Keratinocyte (primary cell): ENCODE results near the gene ALDH3B2. TPM values are rescaled to one million over a fixed set of nuclear protein-coding genes. Genes with fewer than 3 reads are reported as not detected.
A peak's percentile ranks its signal among the peaks of the same experiment; 100 is the strongest.

Experiments used
- DNase-seq: peaks from one replicate; pipeline ENCODE4 v3.0.0-alpha.2; 2011; ENCODE audit warnings: low read depth, missing footprints, low spot score
- FAIRE-seq: peaks from 2 replicates; lab custom pipeline; 2011; peaks lifted over from hg19 to GRCh38; lab: Jason Lieb, UNC
- H2AFZ ChIP-seq: 2 replicates; pipeline ENCODE4 v1.6.0; 2012; ENCODE audit warnings: low read length, control low read depth, inconsistent platforms; ENCODE audit not compliant: control insufficient read depth
- H3K27ac ChIP-seq: 2 replicates; pipeline ENCODE4 v1.5.1; 2011; ENCODE audit warnings: low read length; ENCODE audit not compliant: control insufficient read depth, insufficient read depth
- H3K27me3 ChIP-seq: 3 replicates; pipeline ENCODE4 v1.6.0; 2011; ENCODE audit warnings: low read length; ENCODE audit not compliant: control insufficient read depth, insufficient read depth; ENCODE audit errors: extremely low read depth
- H3K36me3 ChIP-seq, 2 experiments: 2 replicates in 1 of 2; 3 replicates in 1 of 2; pipeline ENCODE4 v1.5.1; 2011; ENCODE audit warnings: low read length in 2 of 2, mild to moderate bottlenecking in 1 of 2; ENCODE audit not compliant: control insufficient read depth in 2 of 2, insufficient read depth in 2 of 2; ENCODE audit errors: extremely low read depth in 1 of 2
- H3K4me1 ChIP-seq: 3 replicates; pipeline ENCODE4 v1.5.1; 2011; ENCODE audit warnings: low read length; ENCODE audit not compliant: control insufficient read depth, insufficient read depth; ENCODE audit errors: extremely low read depth
- H3K4me2 ChIP-seq: 3 replicates; pipeline ENCODE4 v1.6.0; 2011; ENCODE audit warnings: low read depth, low read length; ENCODE audit not compliant: control insufficient read depth, insufficient read depth; ENCODE audit errors: extremely low read depth
- H3K4me3 ChIP-seq, 3 experiments: fragments of 200-600 bp in 1 of 3; sonication (generic) in 1 of 3; 2 replicates in 2 of 3; 3 replicates in 1 of 3; pipeline ENCODE4 v1.5.1; 2011 to 2016; ENCODE audit warnings: low read length in 3 of 3, mild to moderate bottlenecking in 3 of 3, control low read depth in 2 of 3, inconsistent platforms in 1 of 3, low read depth in 1 of 3, mixed read lengths in 1 of 3, mixed run types in 1 of 3, moderate library complexity in 1 of 3; ENCODE audit not compliant: control insufficient read depth in 2 of 3, insufficient read depth in 2 of 3; ENCODE audit errors: extremely low read depth in 1 of 3
- H3K79me2 ChIP-seq: 2 replicates; pipeline ENCODE4 v1.6.0; 2012; ENCODE audit warnings: low read length; ENCODE audit not compliant: control insufficient read depth, insufficient read depth
- H3K9ac ChIP-seq: 3 replicates; pipeline ENCODE4 v1.6.0; 2011; ENCODE audit warnings: low read length; ENCODE audit not compliant: control insufficient read depth, insufficient read depth; ENCODE audit errors: extremely low read depth
- H3K9me1 ChIP-seq: 3 replicates; pipeline ENCODE4 v1.6.0; 2011; ENCODE audit warnings: low read length; ENCODE audit not compliant: control insufficient read depth, insufficient read depth; ENCODE audit errors: extremely low read depth
- H3K9me3 ChIP-seq: 2 replicates; pipeline ENCODE4 v1.5.1; 2012; ENCODE audit warnings: low read depth, low read length; ENCODE audit not compliant: control insufficient read depth
- H4K20me1 ChIP-seq: 3 replicates; pipeline ENCODE4 v1.6.0; 2011; ENCODE audit warnings: low read length; ENCODE audit not compliant: control insufficient read depth, insufficient read depth; ENCODE audit errors: extremely low read depth
- EZH2 ChIP-seq: IDR thresholded peaks from one replicate; pipeline ENCODE4 v1.6.1; 2012; ENCODE audit warnings: inconsistent platforms, mild to moderate bottlenecking, low read length, moderate library complexity
- dilution Hi-C: fragments of 300-500 bp; cut with MboI; formaldehyde crosslinking; loops from one replicate; pipeline ENCODE4 v1.7.0; 2020; ENCODE audit warnings: low sequenced_read_pairs; ENCODE audit not compliant: extremely low pct_ligation_motif_present
- polyA plus RNA-seq, 5 experiments: library from polyadenylated mRNA; depleted of rRNA in 3 of 5; stranded (reverse) in 3 of 5; stranded (forward) in 1 of 5; unstranded in 1 of 5; fragments of >200 nt; gene quantifications; 1 replicate in 1 of 5; 2 replicates in 3 of 5; 3 replicates in 1 of 5; pipeline versions ENCODE4 v1.2.1 to v1.2.3, GENCODE V29; 2011 to 2012; ENCODE audit warnings: missing spikeins in 2 of 5, low read depth in 1 of 5, low replicate concordance in 1 of 5
- TF ChIP-seq, protein P1 (sequence below), 3 experiments: IDR thresholded peaks in 1 of 3; conservative IDR thresholded peaks in 1 of 3; optimal IDR thresholded peaks in 1 of 3; 2 replicates in 2 of 3; 3 replicates in 1 of 3; pipeline versions ENCODE3 to v1.5.1; 2011; ENCODE audit warnings: low read length in 3 of 3, mild to moderate bottlenecking in 3 of 3, moderate library complexity in 2 of 3, control low read depth in 1 of 3, inconsistent platforms in 1 of 3; ENCODE audit not compliant: insufficient read depth in 2 of 3; ENCODE audit errors: extremely low read depth in 1 of 3

The ALDH3B2 gene
- polyA plus RNA-seq, 1 donor (not counting 4 experiments of a cell fraction or from before 2014, with no cell fraction given), result 0.67 TPM

DNA sequence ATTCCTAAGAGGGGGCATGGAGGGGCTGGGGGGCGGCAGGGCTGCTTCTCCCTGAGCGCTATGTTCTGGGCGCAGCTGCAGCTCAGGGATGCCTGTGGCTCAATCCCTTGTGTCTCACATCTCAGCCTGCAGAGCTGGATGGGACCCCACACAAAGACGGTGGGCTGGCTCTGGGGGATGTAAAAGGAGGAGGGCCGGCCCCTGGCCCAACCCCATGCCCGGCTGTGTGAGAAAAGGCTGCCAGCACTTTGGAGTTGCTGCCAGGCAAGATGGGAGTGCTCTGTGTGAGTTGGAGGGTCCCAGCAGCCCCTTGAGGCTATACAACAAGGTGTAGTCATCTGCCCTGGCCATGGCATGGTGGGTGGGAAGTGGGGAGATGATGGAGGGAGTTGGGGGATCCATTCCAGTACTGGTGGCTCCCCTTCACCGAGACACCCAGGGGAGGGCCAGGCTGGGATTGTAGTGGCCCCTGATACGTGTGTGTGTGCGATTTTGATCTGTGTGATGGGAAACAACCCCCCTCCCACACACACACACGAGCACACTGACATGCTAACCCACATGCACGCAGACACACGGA is 33.6 kb downstream of the ALDH3B2 start:
- DNase-seq, result no peak
- H3K4me2 ChIP-seq, result no peak overlapping the region
- TF ChIP-seq EZH2, result no peak
- TF ChIP-seq, protein P1, sequence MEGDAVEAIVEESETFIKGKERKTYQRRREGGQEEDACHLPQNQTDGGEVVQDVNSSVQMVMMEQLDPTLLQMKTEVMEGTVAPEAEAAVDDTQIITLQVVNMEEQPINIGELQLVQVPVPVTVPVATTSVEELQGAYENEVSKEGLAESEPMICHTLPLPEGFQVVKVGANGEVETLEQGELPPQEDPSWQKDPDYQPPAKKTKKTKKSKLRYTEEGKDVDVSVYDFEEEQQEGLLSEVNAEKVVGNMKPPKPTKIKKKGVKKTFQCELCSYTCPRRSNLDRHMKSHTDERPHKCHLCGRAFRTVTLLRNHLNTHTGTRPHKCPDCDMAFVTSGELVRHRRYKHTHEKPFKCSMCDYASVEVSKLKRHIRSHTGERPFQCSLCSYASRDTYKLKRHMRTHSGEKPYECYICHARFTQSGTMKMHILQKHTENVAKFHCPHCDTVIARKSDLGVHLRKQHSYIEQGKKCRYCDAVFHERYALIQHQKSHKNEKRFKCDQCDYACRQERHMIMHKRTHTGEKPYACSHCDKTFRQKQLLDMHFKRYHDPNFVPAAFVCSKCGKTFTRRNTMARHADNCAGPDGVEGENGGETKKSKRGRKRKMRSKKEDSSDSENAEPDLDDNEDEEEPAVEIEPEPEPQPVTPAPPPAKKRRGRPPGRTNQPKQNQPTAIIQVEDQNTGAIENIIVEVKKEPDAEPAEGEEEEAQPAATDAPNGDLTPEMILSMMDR (optimal IDR thresholded peaks at IDR 0.05 in 1 of 3, IDR thresholded peaks at IDR 0.05 in 1 of 3, conservative IDR thresholded peaks at IDR 0.05 in 1 of 3; ENCODE audit: extremely low read depth in 1 of 3, insufficient read depth in 2 of 3, low read length in 3 of 3), result no peak
- H2AFZ ChIP-seq, result no peak overlapping the region
- H3K9me3 ChIP-seq, result no peaks in the 10 kb centered on the region
- H3K4me3 ChIP-seq, result no peak overlapping the region
- no peak for FAIRE-seq
- H3K27me3 ChIP-seq, result peaks cover 11% of the 10 kb centered on the region
- dilution Hi-C loops, result no loop called here
- H3K4me1 ChIP-seq, result peaks cover 4% of the 10 kb centered on the region
- H3K36me3 ChIP-seq, result no peaks in the 10 kb centered on the region
- no peaks in the 10 kb centered on the region for H3K79me2 ChIP-seq
- no peaks in the 10 kb centered on the region for H4K20me1 ChIP-seq
- H3K27ac ChIP-seq, result no peak overlapping the region
- no peak overlapping the region for H3K9ac ChIP-seq
- no peaks in the 10 kb centered on the region for H3K9me1 ChIP-seq

GRCh38 chr11:67640021-67640757 is 34.2 kb downstream of the ALDH3B2 start:
- no peak overlapping the region for H2AFZ ChIP-seq
- no peaks in the 10 kb centered on the region for H3K9me1 ChIP-seq
- H3K4me2 ChIP-seq, result no peak overlapping the region
- FAIRE-seq, result no peak
- peaks cover 4% of the 10 kb centered on the region for H3K4me1 ChIP-seq
- dilution Hi-C loops, result no loop called here
- H3K79me2 ChIP-seq, result no peaks in the 10 kb centered on the region
- DNase-seq, result no peak
- H3K4me3 ChIP-seq, result no peak overlapping the region
- no peaks in the 10 kb centered on the region for H3K36me3 ChIP-seq
- H4K20me1 ChIP-seq, result no peaks in the 10 kb centered on the region
- H3K9me3 ChIP-seq, result no peaks in the 10 kb centered on the region
- no peak for TF ChIP-seq EZH2
- TF ChIP-seq, protein P1 (optimal IDR thresholded peaks at IDR 0.05 in 1 of 3, IDR thresholded peaks at IDR 0.05 in 1 of 3, conservative IDR thresholded peaks at IDR 0.05 in 1 of 3; ENCODE audit: extremely low read depth in 1 of 3, insufficient read depth in 2 of 3, low read length in 3 of 3), result peak; percentile 50 to 90 (median 89)
- no peak overlapping the region for H3K27ac ChIP-seq
- peaks cover 11% of the 10 kb centered on the region for H3K27me3 ChIP-seq
- no peak overlapping the region for H3K9ac ChIP-seq
